ENCODE data around the gene JMJD1C.
A peak's percentile ranks its signal among the peaks of the same experiment; 100 is the strongest.

JMJD1C gene

DNA sequence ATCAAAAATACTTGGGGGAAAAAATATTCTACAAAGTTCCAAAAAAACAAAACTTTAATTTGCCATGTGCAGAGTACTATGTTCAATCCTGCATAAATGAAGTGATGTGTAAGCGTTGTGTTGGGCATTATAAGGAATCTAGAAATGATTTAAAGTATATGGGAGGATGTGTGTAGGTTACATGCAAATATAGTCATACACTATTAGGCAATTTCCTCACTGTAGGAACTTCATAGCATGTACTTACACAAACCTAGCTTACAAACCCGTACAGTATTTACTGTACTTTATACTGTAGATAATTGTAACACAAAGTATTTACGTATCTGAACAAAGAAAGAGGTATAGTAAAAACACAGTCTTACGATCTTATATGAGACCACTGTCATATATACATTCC is 260.4 kb downstream of the JMJD1C start:
- Histone ChIP-seq H4K20me1 (ENCODE audit: insufficient read depth, low read length) (no peaks in the 10 kb centered on the region), H3K4me3 (ENCODE audit: low read length) (no peak overlapping the region), H3K4me1 (ENCODE audit: low read length) (peaks cover 51% of the 10 kb centered on the region), H3K9me3 (replicated peaks; ENCODE audit: insufficient read depth, low read length) (no peaks in the 10 kb centered on the region), H3K36me3 (replicated peaks; ENCODE audit: insufficient read depth, low read length) (no peaks in the 10 kb centered on the region), H3K79me2 (ENCODE audit: low read length) (peaks cover 47% of the 10 kb centered on the region), H3K9me2 (replicated peaks; ENCODE audit: insufficient read depth, low read length) (no peaks in the 10 kb centered on the region), H3K27me3 (replicated peaks; ENCODE audit: insufficient read depth, low read length) (no peaks in the 10 kb centered on the region), H2AFZ (ENCODE audit: low read length) (no peak overlapping the region), H3K9ac (ENCODE audit: low read length) (no peak overlapping the region), H3K4me2 (ENCODE audit: low read depth, low read length) (peak overlapping the region; percentile 68), H3F3A (ENCODE audit: insufficient read depth, low read length) (peaks cover 33% of the 10 kb centered on the region), H3K27ac (ENCODE audit: low read length) (no peak overlapping the region)
- no peak for DNase-seq
- TF ChIP-seq EZH2 (optimal IDR thresholded peaks at IDR 0.05; ENCODE audit: low read depth, low read length) (no peak), EZH2phosphoT487 (IDR thresholded peaks at IDR 0.05; ENCODE audit: low read length) (no peak)
- TF ChIP-seq, protein P1, sequence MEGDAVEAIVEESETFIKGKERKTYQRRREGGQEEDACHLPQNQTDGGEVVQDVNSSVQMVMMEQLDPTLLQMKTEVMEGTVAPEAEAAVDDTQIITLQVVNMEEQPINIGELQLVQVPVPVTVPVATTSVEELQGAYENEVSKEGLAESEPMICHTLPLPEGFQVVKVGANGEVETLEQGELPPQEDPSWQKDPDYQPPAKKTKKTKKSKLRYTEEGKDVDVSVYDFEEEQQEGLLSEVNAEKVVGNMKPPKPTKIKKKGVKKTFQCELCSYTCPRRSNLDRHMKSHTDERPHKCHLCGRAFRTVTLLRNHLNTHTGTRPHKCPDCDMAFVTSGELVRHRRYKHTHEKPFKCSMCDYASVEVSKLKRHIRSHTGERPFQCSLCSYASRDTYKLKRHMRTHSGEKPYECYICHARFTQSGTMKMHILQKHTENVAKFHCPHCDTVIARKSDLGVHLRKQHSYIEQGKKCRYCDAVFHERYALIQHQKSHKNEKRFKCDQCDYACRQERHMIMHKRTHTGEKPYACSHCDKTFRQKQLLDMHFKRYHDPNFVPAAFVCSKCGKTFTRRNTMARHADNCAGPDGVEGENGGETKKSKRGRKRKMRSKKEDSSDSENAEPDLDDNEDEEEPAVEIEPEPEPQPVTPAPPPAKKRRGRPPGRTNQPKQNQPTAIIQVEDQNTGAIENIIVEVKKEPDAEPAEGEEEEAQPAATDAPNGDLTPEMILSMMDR (IDR thresholded peaks at IDR 0.05; ENCODE audit: low read length), result no peak

DNA sequence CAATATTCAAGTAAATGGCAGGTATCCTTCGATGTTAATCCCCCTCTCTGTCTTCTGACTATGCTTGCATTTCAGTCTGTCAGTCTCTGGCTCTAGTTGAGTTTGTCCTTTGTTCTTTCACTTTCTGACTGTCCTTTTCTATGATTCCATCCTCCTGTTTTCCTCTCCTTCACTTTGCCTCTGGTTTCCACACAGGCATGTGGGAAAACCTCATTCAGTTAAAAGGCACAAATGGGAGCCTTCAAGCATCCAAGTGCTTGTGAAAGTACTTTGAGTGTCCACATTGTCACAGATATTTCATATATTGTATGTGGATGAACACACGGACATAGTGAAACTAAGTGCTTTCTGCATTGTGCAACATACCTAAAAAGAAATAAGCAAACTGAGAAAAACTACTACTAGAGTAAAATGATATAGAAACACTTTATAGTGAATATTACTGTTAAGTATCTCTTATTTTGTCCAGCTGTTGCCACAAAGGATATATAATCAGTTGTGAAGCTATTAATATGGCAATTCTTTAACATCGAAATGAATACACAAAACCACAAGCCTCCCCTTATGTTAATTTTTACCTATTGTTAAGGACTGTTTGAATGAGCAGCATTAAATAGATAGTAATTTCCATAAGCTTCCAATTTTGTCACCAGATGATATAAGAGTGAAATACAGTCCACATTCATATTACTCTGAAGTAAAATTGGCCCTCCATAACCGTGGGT is 260.9 kb downstream of the JMJD1C start:
- H2AFZ ChIP-seq (ENCODE audit: low read length), result no peak overlapping the region
- H3F3A ChIP-seq (ENCODE audit: insufficient read depth, low read length), result peaks cover 33% of the 10 kb centered on the region
- peak overlapping the region; percentile 58 for H3K4me2 ChIP-seq (ENCODE audit: low read depth, low read length)
- no peaks in the 10 kb centered on the region for H3K9me2 ChIP-seq (replicated peaks; ENCODE audit: insufficient read depth, low read length)
- H3K27me3 ChIP-seq (replicated peaks; ENCODE audit: insufficient read depth, low read length), result no peaks in the 10 kb centered on the region
- 0 out of 2 replicates have a peak overlapping the region, but pooled peaks have one; percentile 6 for H3K9ac ChIP-seq (ENCODE audit: low read length)
- TF ChIP-seq, protein P1 (IDR thresholded peaks at IDR 0.05; ENCODE audit: low read length), result no peak
- TF ChIP-seq EZH2phosphoT487 (IDR thresholded peaks at IDR 0.05; ENCODE audit: low read length) (no peak), EZH2 (optimal IDR thresholded peaks at IDR 0.05; ENCODE audit: low read depth, low read length) (no peak)
- H4K20me1 ChIP-seq (ENCODE audit: insufficient read depth, low read length), result no peaks in the 10 kb centered on the region
- peaks cover under 1% of the 10 kb centered on the region; the same call in 1 of the 2 replicates for H3K36me3 ChIP-seq (replicated peaks; ENCODE audit: insufficient read depth, low read length)
- H3K27ac ChIP-seq (ENCODE audit: low read length), result peak overlapping the region; percentile 13; the same call in 1 of the 2 replicates
- peaks cover 43% of the 10 kb centered on the region for H3K79me2 ChIP-seq (ENCODE audit: low read length)
- DNase-seq, result peak; percentile 21
- H3K4me3 ChIP-seq (ENCODE audit: low read length), result peak overlapping the region; percentile 42
- H3K4me1 ChIP-seq (ENCODE audit: low read length), result peaks cover 49% of the 10 kb centered on the region
- no peaks in the 10 kb centered on the region for H3K9me3 ChIP-seq (replicated peaks; ENCODE audit: insufficient read depth, low read length)

DNA sequence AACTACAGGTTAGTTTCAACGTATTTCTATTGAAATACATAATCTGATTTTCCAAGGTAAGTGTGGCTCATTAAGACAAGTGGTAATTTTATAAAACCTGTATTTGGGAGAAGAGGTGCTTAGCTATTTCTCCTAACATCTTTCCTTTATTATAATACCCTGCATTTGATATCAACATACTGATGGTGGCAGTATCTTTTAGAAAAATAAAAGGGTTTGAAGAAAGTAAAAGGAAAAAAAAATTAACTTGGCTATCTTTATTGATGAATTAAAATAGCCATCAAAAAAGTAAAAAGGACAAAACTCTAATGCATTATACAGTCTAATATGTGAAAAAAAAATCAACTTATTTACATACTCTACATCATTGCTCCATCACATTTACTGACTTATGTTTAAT is 264.7 kb downstream of the JMJD1C start:
- Histone ChIP-seq H3K36me3 (replicated peaks; ENCODE audit: insufficient read depth, low read length) (peaks cover 12% of the 10 kb centered on the region; the same call in 1 of the 2 replicates), H3K4me3 (ENCODE audit: low read length) (no peak overlapping the region), H3K27ac (ENCODE audit: low read length) (no peak overlapping the region), H3K79me2 (ENCODE audit: low read length) (peaks cover 27% of the 10 kb centered on the region), H3K27me3 (replicated peaks; ENCODE audit: insufficient read depth, low read length) (no peaks in the 10 kb centered on the region), H3F3A (ENCODE audit: insufficient read depth, low read length) (peaks cover 2% of the 10 kb centered on the region), H3K4me2 (ENCODE audit: low read depth, low read length) (no peak overlapping the region), H3K9me2 (replicated peaks; ENCODE audit: insufficient read depth, low read length) (no peaks in the 10 kb centered on the region), H3K9ac (ENCODE audit: low read length) (no peak overlapping the region), H3K9me3 (replicated peaks; ENCODE audit: insufficient read depth, low read length) (no peaks in the 10 kb centered on the region), H4K20me1 (ENCODE audit: insufficient read depth, low read length) (no peaks in the 10 kb centered on the region), H3K4me1 (ENCODE audit: low read length) (peaks cover 20% of the 10 kb centered on the region), H2AFZ (ENCODE audit: low read length) (no peak overlapping the region)
- TF ChIP-seq, protein P1 (IDR thresholded peaks at IDR 0.05; ENCODE audit: low read length), result no peak
- TF ChIP-seq EZH2phosphoT487 (IDR thresholded peaks at IDR 0.05; ENCODE audit: low read length) (no peak), EZH2 (optimal IDR thresholded peaks at IDR 0.05; ENCODE audit: low read depth, low read length) (no peak)
- no peak for DNase-seq

All from MM.1S (cell line).